Amygdala (tissue), 56 donors: Measurements from ENCODE around the gene UGT1A7.
"Not testable (repeated sequence)": the region's sequence is repeated elsewhere in the genome, so short reads cannot be mapped to it uniquely, and the experiment has no call there.

Experiments used
- DNase-seq, 56 donors: peaks; one replicate each; lab custom pipeline; 2025; lab: John Stamatoyannopoulos, UW

The UGT1A7 gene

DNA sequence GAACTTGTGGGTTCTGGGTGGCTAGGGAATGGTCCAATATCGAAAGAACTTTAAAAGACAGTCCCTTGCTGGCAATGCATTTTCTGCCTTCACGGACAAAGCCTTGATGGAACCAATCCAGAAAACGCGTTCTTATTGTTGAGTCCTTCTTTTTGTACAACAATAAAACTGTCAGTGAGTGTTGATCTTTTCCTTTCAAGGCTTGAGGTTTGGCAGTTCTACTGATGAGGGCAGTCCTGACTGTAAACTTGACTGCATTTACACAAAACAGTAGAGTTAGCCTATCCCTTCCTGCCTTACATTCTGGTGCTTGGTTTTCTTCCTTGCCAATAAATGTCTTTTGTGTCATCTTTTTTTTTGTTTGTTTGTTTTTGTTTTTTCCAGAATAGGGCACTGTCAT, 2.5 kb upstream of the UGT1A7 start:
- DNase-seq: no peak

GRCh38 chr2:233680361-233681045, 1.2 kb upstream of the UGT1A7 start:
- no peak for DNase-seq

- no peak for DNase-seq
Measured at GRCh38 chr2:233684640-233685039, 2.9 kb downstream of the UGT1A7 start.

GRCh38 chr2:233686928-233687327, 5.2 kb downstream of the UGT1A7 start:
- DNase-seq: no peak

- DNase-seq: no peak
Measured at GRCh38 chr2:233688341-233688740, 6.6 kb downstream of the UGT1A7 start.

DNA sequence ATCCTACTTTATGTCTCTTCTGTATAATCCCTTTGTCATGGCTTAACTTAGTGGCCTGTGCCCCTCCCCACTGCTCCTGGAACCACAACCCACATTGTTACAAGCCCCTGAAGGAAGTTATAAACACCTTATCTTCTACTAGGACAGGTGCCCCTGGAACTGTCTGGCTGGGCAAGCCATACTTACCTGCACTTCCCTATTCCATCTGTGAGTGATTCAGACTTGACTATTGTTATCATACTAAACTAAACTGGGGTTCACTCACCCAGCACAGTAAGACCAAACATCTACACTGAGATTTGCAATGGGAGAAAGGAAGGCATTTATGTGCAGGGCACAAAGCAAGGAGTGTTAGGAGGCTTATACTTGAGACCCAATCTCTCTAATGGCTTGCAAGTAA, 7.3 kb downstream of the UGT1A7 start:
- DNase-seq: no peak

GRCh38 chr2:233689501-233689900, 7.8 kb downstream of the UGT1A7 start:
- DNase-seq: no peak

DNA sequence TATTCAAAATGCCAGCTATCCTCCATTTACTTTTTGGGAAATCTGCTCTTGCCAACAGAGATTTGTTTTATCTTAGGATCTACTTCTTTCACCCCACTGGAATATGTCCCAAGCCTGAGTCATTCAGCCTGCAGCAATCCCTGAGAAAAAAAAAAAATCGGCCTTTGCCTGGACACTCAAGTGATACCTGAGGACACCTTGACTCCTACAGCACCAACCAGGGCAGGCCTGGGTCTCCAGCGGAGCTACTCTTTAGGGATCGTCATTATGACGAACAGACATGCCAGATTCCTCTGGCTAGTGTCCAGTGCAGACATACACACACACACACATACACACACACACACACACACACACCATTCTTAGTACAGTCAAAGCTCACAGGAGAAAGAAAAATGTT, 8.7 kb downstream of the UGT1A7 start:
- DNase-seq: no peak

- no peak for DNase-seq
Measured at GRCh38 chr2:233691443-233692433, 10.0 kb downstream of the UGT1A7 start.

DNA sequence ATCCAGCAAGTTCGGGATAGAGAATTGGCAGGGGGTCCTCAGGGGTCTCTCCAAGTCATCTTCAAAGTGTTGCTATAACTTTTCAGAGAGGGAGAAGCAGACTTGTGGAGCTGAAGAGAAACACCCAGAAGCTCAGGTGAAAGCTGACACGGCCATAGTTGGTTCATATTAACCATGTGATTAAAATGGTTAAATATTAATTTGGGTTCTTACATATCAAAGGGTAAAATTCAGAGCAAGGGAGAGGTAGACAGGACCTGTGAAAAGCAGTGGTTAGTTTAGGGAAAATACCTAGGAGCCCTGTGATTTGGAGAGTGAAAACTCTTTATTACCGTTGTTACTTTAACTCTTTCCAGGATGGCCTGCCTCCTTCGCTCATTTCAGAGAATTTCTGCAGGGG, 10.9 kb downstream of the UGT1A7 start, which contains the start of gene UGT1A6:
Gene UGT1A6 (plus strand): TSS at position 243 of the 400 bp plus-strand sequence. CDS start 115 bp downstream, at position 358.
- DNase-seq: no peak

DNA sequence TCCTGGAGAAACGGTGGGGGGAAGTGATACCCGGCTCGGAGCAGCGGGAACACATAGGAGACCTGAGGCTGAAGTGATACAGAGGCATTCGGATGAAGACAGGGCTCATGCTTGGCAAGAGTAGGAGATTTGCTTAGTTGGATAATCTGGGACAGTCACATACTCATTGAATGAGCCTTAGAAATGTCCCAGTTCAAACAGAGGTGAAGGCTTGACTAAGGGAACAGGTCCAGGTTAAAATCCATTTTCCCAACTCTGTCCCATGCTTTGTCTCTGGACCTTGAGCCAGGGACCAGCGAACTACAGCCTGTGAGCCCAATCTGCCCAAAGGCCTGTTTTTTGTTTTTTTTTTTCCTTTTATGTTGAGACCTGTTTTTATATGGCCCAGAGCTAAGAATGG, 12.3 kb downstream of the UGT1A7 start:
- DNase-seq: no peak

DNA sequence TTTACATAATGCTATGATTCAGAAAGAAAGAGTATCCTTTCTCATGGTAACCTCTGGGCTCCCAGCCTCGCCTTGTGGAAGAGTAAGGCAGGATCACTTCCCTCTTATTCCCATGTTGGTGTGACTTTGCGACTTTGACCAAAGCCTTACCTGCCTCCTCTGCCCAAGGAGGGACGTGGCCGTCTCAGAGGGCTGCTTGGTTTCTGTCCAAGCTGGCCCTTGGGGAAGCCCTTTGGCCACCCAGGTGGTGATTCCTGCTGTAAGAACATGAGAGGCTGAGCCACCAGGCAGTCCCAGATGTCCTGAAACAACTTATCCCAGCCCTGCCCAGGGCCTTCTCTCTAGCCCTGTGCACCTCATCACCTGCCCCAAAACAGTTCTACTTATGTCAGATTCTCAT, 17.0 kb downstream of the UGT1A7 start:
- DNase-seq: no peak

DNA sequence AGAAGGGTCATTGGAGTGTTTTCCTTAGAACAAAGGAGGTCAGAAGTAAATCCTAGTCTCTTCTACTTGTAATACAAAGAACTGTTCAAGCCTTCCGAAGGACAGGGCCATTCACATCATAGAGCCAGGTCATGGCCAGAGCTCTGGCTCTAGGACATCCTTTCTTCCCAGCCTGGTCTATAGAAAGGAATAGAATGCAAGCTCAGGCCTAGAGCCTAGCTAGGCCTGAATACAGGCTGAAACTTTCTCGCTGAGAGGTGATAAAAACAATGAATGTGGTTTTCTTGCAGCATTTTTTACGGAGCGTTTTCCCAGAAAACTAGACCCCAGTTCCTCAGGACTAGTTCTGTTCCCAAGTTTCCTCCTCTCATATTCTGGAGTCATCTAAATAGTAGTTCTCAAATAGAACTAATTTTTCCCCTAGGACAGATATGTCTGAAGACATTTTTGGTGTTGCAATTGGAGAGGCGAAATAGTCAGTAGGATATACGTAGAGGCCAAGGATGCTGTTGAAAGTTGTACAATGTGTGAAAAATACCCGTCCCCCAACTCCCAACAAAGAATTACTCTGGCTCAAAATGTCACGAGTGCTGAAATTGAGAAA, 17.8 kb downstream of the UGT1A7 start:
- no peak for DNase-seq

DNA sequence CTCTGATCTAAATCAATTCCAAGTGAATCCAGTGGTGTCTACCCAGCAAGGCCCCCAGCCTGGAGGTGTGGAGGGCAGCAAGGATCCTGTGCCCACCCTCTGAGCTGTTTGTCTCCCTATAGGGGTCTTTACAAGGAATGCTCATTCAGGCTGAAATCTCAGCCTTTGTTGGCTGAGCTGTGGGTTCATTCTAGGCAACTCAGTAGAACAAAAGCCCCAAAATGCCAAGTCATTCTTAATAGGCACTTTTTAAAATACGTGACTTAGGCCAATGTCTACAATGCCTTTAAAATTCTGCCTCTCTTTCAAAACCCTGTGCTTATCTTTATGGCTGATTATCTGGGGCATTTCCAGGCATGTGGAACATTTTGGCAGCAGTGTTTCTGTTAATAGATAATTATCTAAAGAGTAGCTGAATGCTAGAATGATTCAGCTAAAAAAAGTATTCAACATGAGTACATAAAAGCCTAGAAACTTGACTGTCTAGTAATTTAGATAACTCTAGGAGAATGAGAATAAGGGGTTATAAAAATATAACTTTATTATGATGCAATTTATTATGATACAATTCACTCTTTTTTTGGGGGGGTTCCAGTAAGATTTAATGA, 18.4 kb downstream of the UGT1A7 start:
- peak in 2 of 56 donors; percentile 3 to 23 for DNase-seq

GRCh38 chr2:233700842-233701241, 19.1 kb downstream of the UGT1A7 start:
- DNase-seq: not testable (repeated sequence)

- no peak for DNase-seq
Measured at GRCh38 chr2:233702238-233702637, 20.5 kb downstream of the UGT1A7 start.

DNA sequence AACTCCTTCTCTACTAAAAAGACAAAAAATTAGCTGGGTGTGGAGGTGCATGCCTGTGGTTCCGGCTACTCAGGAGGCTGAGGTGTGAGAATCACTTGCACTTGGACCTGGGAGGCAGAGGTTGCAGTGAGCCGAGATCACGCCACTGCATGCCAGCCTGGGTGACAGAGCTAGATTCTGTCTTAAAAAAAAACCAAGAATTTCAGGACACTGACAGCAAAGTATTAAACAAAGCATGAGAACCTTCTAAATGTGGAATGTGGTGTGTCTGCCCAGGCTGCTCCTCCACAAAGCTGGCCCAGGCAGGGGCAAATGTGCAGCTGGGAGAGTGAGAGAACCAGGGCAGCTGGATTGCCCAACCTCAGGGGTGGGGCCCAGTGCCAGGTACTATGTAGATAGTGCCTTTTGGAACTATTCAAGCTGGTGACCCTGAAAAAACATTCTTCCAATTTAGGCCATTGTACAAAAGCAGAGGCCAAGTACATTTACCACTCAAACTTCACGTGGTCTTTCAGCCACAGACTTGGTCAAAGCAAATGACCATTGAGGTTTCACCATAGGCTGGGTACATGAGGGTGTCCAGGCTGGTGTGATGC, 24.3 kb downstream of the UGT1A7 start:
- DNase-seq: no peak

- no peak for DNase-seq
Measured at GRCh38 chr2:233706720-233707119, 25.0 kb downstream of the UGT1A7 start.

DNA sequence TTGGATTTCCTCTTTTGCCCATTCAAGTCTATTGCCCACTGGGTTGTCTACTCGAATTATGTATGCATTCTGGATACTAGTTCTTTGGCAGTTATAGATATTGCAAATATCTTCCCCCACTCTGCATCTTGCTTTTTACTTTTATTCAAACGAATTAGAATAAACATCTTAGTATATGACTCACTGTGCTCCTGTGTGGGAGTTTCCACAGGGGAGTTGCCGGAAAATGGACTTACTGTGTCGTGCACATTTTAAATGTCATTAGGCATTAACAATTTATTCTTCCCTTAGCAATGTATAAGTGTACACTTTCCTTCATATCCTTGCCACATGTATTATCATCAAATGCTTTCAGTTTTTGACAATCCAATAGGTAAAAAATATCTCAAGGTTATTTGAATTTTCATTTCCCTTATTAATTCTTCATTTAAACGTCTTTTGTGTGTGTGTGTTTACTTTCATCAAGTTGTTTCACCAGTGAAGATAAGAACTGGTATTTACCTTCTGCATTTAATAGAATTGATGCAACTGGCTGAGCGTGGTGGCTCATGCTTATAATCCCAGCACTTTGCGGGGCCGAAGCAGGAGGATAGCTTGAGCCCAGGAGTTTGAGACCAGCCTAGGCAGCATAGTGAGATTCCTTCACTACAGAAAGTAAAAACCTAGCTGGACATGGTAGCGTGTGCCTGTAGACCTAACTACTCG, 26.4 kb downstream of the UGT1A7 start:
- DNase-seq: peak in 2 of 56 donors; percentile 1 to 3

DNA sequence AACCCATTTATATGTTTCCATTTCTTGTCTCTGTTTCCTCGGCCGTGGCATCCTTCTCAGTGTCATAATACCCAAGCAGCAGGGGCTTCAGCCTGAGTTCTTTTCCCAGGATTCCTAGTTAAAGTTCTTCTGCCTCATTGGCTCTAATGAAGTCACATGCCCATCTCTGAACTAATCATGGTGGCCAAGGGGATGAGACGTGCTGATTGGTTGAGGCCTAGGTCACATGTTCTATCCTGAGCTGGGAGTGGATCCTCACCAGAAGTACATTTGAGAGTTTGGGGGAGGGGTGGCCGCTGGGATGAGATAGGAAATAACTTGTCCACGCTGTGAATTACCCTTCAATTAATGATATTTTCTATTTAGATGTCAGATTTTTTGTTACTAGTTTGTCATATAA, 27.2 kb downstream of the UGT1A7 start:
- no peak for DNase-seq
